ENCODE data around the gene OR1J2. TPM values are rescaled to one million over a fixed set of nuclear protein-coding genes. Genes with fewer than 3 reads are reported as not detected.
"Not testable (repeated sequence)": the region's sequence is repeated elsewhere in the genome, so short reads cannot be mapped to it uniquely, and the experiment has no call there.

Gene OR1J2
- total and polyA plus RNA-seq, 12 donors, result 0.30 TPM; not detected in 11

DNA sequence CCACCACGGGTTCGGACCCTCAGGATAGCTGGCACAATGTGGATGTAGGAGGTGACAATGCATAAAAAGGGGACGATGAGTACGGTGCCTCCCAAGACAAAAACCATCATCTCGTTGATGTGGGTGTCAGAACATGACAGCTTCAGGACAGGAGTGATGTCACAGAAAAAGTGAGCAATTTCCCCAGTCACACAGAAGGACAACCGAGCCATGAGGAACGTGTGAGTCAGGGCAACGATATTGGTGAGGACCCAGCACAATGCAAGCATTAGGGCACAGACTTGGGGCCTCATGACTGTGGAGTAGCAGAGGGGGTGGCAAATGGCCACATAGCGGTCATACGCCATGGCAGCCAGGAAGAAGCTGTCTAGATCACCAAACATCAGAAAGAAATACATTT is 16.0 kb downstream of the OR1J2 start:
- DNase-seq (no peak), ATAC-seq (no peak)
- 79 to 83% methylated on average over 10 of the region's 10 CpGs for WGBS, 2 donors
- Histone ChIP-seq H3K9me3 (no peaks in the 10 kb centered on the region), H3K27me3 (peaks cover 0 to 19% (median 9%) of the 10 kb centered on the region in 7 donors), H3K4me3 (no peak overlapping the region), H3K36me3 (no peaks in the 10 kb centered on the region), H3K27ac (no peak overlapping the region), H3K4me1 (no peaks in the 10 kb centered on the region)
- TF ChIP-seq, protein P1, sequence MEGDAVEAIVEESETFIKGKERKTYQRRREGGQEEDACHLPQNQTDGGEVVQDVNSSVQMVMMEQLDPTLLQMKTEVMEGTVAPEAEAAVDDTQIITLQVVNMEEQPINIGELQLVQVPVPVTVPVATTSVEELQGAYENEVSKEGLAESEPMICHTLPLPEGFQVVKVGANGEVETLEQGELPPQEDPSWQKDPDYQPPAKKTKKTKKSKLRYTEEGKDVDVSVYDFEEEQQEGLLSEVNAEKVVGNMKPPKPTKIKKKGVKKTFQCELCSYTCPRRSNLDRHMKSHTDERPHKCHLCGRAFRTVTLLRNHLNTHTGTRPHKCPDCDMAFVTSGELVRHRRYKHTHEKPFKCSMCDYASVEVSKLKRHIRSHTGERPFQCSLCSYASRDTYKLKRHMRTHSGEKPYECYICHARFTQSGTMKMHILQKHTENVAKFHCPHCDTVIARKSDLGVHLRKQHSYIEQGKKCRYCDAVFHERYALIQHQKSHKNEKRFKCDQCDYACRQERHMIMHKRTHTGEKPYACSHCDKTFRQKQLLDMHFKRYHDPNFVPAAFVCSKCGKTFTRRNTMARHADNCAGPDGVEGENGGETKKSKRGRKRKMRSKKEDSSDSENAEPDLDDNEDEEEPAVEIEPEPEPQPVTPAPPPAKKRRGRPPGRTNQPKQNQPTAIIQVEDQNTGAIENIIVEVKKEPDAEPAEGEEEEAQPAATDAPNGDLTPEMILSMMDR (IDR thresholded peaks at IDR 0.05), result no peak
- intact Hi-C loops (cut with DNase I), result no loop called here

DNA sequence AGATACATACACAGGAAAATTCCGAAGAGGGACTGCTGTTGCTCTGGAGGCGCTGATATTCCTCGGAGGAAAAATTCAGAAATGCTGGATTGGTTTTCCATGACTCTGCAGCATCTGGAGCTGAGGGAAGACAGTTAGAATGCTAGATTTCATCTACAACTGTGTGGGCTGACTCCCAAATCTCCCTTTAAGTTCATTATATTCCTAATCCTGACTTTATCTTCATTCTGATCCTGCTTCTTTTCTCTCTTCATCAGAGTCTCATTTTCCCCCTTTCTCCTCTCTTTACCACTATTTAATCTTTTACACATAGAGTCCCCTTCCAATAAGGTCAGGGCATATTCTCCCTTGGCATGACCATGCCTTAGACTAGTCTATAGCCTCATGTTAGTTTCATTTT is 16.6 kb downstream of the OR1J2 start, which contains the start of gene OR1N1:
OR1N1 (minus strand) TSS at position 101 of the 400 bp plus-strand sequence; CDS start at position 101, 0 bp downstream.
- Histone ChIP-seq H3K9me3 (no peaks in the 10 kb centered on the region), H3K4me1 (no peaks in the 10 kb centered on the region), H3K27me3 (peaks cover 0 to 14% (median 9%) of the 10 kb centered on the region in 7 donors), H3K27ac (no peak within 1 kb of the TSS), H3K36me3 (no peaks in the 10 kb centered on the region), H3K4me3 (no peak within 1 kb of the TSS)
- DNase-seq (no peak), ATAC-seq (no peak)
- WGBS, 2 donors, result 90 to 94% methylated on average over 3 of the region's 3 CpGs
- intact Hi-C loops (cut with DNase I), result no loop called here
- TF ChIP-seq, protein P1 (IDR thresholded peaks at IDR 0.05), result no peak

DNA sequence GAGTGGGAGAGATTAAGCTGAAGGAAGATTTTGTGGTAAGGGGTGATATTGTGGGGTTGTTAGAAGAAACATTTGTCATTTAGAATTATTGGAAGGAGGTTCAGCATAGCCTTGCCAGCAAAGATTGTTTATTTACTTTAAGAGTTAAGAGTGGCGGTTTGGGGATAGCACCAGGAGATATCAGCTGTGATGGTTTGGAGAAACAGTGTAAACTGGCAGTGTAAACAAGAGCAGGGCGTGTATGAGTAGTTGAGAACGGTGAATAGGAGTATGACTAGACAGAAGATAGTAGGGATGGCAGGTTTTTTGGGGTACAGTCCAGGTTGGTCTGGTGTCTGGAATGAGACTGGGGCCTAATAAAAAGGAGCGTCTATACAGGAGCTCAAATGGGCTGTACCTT is 20.6 kb downstream of the OR1J2 start:
- H3K36me3 ChIP-seq; H3K4me1 ChIP-seq; intact Hi-C loops (cut with DNase I); H3K4me3 ChIP-seq; DNase-seq; H3K9me3 ChIP-seq; ATAC-seq; H3K27ac ChIP-seq: not testable (repeated sequence)
- WGBS, 2 donors, result 46 to 73% methylated on average over 4 of the region's 4 CpGs
- H3K27me3 ChIP-seq, result peaks cover 0 to 13% (median 0%) of the 10 kb centered on the region in 7 donors

DNA sequence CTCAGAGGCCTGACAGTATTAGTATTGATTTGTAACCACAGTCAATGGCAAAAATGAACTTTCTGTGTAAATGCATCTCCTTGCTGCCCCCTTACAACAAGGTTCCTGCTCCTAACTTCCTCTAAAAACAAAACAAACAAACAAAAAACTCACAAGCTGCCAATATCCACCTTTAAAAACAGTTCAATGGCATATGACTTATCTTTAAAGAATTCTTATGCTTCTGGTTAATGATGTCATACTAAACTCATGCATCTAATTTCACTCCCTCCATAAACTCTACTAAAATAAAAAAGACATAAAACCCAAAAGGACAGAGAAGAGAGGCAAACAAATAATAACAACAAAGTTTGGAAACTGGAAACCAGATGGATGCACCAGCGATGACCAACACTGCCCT is 25.5 kb downstream of the OR1J2 start:
- 94 to 97% methylated on average over 1 of the region's 1 CpG for WGBS, 2 donors
- TF ChIP-seq, protein P1 (IDR thresholded peaks at IDR 0.05), result no peak
- ATAC-seq (no peak), DNase-seq (no peak)
- intact Hi-C loops (cut with DNase I), result no loop called here
- Histone ChIP-seq H3K27me3 (no peaks in the 10 kb centered on the region), H3K4me1 (no peaks in the 10 kb centered on the region), H3K36me3 (no peaks in the 10 kb centered on the region), H3K27ac (no peak overlapping the region), H3K4me3 (no peak overlapping the region), H3K9me3 (peaks cover 0 to 9% (median 0%) of the 10 kb centered on the region in 11 donors)

DNA sequence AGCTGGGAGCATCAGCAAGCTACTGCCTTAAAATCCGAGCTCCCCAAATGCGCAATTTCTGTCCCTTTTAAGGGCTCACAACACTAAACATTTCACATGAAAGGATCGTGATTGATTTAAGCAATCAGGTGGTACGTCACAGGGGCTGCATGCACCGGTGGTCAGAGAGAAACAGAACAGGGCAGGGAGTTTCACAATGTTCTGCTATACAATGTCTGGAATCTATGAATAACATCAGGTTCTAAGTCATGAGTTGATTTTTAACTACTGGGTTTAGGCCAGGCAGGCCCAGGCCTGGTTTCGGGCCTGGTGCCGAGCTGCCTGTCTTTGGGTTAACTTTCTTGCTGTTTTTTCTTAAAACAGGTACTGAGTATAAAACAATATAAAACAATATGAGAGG is 26.5 kb downstream of the OR1J2 start:
- intact Hi-C loops (cut with DNase I); H3K4me3 ChIP-seq; H3K27ac ChIP-seq; DNase-seq; H3K27me3 ChIP-seq; H3K9me3 ChIP-seq; ATAC-seq; H3K4me1 ChIP-seq; H3K36me3 ChIP-seq: not testable (repeated sequence)
- 69 to 77% methylated on average over 7 of the region's 7 CpGs for WGBS, 2 donors
